BE2C (cell line): Measurements from ENCODE around the gene SPPL3.

Experiments
- DNase-seq: peaks from one replicate; pipeline ENCODE4 v3.0.0-alpha.2; 2020
- H3K27me3 ChIP-seq: fragments of 250-450 bp; sonication (Bioruptor Pico); 2 replicates; pipeline ENCODE4 v1.5.1; 2020; ENCODE audit warnings: mild to moderate bottlenecking
- H3K36me3 ChIP-seq: fragments of 250-450 bp; sonication (Bioruptor Pico); 2 replicates; pipeline ENCODE4 v1.5.1; 2020; ENCODE audit warnings: mild to moderate bottlenecking
- H3K4me1 ChIP-seq: fragments of 250-450 bp; sonication (Bioruptor Pico); 2 replicates; pipeline ENCODE4 v1.5.1; 2020
- H3K4me3 ChIP-seq: 2 replicates; pipeline ENCODE4 v1.5.1; 2011; ENCODE audit warnings: low read depth, low read length
- H3K9me3 ChIP-seq: fragments of 250-450 bp; sonication (Bioruptor Pico); 2 replicates; pipeline ENCODE4 v1.5.1; 2020
- CTCF ChIP-seq: IDR thresholded peaks from 2 replicates; pipeline ENCODE4 v1.5.1; 2012; ENCODE audit warnings: mild to moderate bottlenecking, low read depth, low read length

SPPL3 gene

GRCh38 chr12:120862664-120863063 is 41.5 kb downstream of the SPPL3 start:
- Histone ChIP-seq H3K27me3 (no peaks in the 10 kb centered on the region), H3K9me3 (no peaks in the 10 kb centered on the region), H3K36me3 (no peaks in the 10 kb centered on the region; the same call in 1 of the 2 replicates), H3K4me1 (no peaks in the 10 kb centered on the region), H3K4me3 (no peak overlapping the region)
- DNase-seq: no peak
- no peak for TF ChIP-seq CTCF

- H3K27me3 ChIP-seq: no peaks in the 10 kb centered on the region
- no peak for DNase-seq
- no peaks in the 10 kb centered on the region for H3K4me1 ChIP-seq
- H3K36me3 ChIP-seq: no peaks in the 10 kb centered on the region
- no peaks in the 10 kb centered on the region for H3K9me3 ChIP-seq
- no peak for TF ChIP-seq CTCF
- no peak overlapping the region for H3K4me3 ChIP-seq
Observed at GRCh38 chr12:120861074-120861795, 42.9 kb downstream of the SPPL3 start.

- H3K9me3 ChIP-seq: no peaks in the 10 kb centered on the region
- no peaks in the 10 kb centered on the region for H3K4me1 ChIP-seq
- H3K27me3 ChIP-seq: no peaks in the 10 kb centered on the region
- DNase-seq: no peak
- TF ChIP-seq CTCF: no peak
- H3K4me3 ChIP-seq: no peak overlapping the region
- no peaks in the 10 kb centered on the region for H3K36me3 ChIP-seq
Observed at GRCh38 chr12:120858306-120859088, 45.7 kb downstream of the SPPL3 start.

- no peaks in the 10 kb centered on the region for H3K4me1 ChIP-seq
- no peak for DNase-seq
- no peaks in the 10 kb centered on the region for H3K9me3 ChIP-seq
- peak; percentile 58 for TF ChIP-seq CTCF
- H3K4me3 ChIP-seq: no peak overlapping the region
- no peaks in the 10 kb centered on the region for H3K27me3 ChIP-seq
- H3K36me3 ChIP-seq: no peaks in the 10 kb centered on the region
Observed at GRCh38 chr12:120856980-120857379, 47.2 kb downstream of the SPPL3 start.

DNA sequence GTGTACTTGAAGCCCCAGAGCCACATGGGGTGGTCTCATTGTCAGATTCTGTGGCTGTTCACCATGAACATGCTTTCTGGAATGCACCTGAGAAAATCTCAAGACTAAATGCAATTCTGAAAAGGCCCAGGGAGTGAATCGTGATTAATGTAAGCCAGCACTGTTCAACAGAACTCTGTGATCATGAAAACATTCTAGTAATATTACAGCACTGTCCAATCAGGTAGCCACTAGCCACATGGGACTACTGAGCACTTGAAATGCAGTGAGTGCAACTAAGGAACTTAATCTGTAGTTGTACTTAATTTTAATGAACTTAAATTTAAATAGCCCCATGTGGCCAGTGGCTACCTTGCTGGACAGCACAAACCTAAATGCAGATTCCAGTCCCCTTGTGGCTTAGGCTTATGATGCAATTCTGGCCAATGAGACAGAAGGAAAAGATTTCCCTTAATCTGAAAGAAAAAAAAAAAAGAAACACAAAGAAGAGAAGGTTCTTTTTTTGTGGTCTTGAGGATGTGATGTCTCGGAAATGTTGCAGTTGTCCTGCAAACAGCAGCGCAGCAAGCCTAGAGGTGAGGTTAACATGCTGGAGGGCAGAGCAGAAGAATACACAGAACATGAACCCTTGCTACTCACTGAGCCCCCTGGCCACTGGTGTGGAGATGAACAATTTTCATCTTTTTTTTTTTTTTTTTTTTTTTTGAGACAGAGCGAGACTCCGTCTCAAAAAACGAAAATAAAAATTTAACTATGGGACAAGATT is 48.2 kb downstream of the SPPL3 start:
- Histone ChIP-seq H3K4me1 (no peaks in the 10 kb centered on the region), H3K4me3 (no peak overlapping the region), H3K36me3 (no peaks in the 10 kb centered on the region), H3K27me3 (no peaks in the 10 kb centered on the region), H3K9me3 (no peaks in the 10 kb centered on the region)
- DNase-seq: no peak
- no peak for TF ChIP-seq CTCF
